HG02840 (cell line): ENCODE measurements around the gene CACNG8.
"Not testable (repeated sequence)": the region's sequence is repeated elsewhere in the genome, so short reads cannot be mapped to it uniquely, and the experiment has no call there.

Source experiments
- ATAC-seq: cut with Tn5 transposase; IDR thresholded peaks from one replicate; pipeline ENCODE4 v1.9.1; 2021; ENCODE audit warnings: mild to moderate bottlenecking, moderate library complexity, moderate number of reproducible peaks; ENCODE audit not compliant: unreplicated experiment, low FRiP score

Gene CACNG8

DNA sequence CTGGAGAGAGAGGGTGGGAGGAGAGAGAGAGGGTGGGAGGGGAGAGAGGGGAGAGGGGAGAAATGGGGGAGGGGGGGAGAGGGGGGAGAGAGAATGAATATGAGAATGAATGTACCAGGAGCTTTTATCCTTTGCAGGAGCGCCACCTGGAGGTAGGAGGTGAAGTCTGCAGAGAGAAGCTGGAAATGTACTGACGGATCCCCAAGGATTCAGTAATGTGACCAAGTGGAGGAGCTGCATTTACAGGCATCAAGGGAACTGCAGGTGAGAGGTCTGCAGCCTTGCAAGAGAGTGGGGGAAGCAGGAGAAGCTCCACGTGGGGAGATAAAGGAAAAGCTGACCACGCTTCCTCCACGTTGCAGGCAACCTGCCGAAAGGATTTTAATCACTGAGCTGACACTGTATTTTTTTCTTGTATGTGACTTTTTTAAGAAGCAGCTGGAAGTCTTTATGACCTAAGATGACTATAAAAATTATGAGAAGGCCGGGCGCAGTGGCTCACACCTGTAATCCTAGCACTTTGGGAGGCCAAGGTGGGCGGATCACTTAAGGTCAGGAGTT lies 67.3 kb downstream of the CACNG8 start:
- no peak for ATAC-seq

GRCh38 chr19:54030895-54031586 lies 68.3 kb downstream of the CACNG8 start:
- ATAC-seq = no peak

- ATAC-seq = no peak
Observed at GRCh38 chr19:54035215-54036178, 72.8 kb downstream of the CACNG8 start.

DNA sequence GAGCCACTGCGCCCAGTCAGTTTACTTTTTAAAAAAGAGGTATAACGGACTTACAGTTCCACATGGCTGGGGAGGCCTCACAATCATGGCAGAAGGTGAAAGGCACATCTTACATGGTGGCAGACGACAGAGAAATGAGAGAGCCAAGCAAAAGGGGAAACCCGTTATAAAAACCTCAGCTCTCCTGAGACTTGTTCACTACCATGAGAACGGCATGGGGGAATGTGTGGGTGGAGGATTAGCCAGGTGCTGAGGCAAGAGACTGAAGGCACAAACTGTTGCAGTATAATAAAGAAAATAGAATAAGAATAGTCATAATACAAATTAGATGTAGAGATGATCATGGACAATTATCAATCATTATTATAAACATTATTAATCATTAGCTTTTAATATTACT lies 73.8 kb downstream of the CACNG8 start:
- not testable (repeated sequence) for ATAC-seq
